Fibroblast of the conjunctiva (primary cell): ENCODE data around the gene FRMD4A.
"Not testable (repeated sequence)": the region's sequence is repeated elsewhere in the genome, so short reads cannot be mapped to it uniquely, and the experiment has no call there.

Experiments used
- DNase-seq: peaks from one replicate; pipeline ENCODE4 v3.0.0-alpha.2; 2010; ENCODE audit warnings: low read depth

The FRMD4A gene

GRCh38 chr10:14052931-14053330, 277.8 kb downstream of the FRMD4A start:
- no peak for DNase-seq

GRCh38 chr10:14050598-14050997, 280.1 kb downstream of the FRMD4A start:
- no peak for DNase-seq

GRCh38 chr10:14048930-14049613, 281.7 kb downstream of the FRMD4A start:
- DNase-seq: no peak

- DNase-seq: no peak
Observed at GRCh38 chr10:14047431-14047830, 283.3 kb downstream of the FRMD4A start.

GRCh38 chr10:14042051-14042450, 288.7 kb downstream of the FRMD4A start:
- not testable (repeated sequence) for DNase-seq

GRCh38 chr10:14040787-14041631, 289.7 kb downstream of the FRMD4A start:
- DNase-seq: no peak

GRCh38 chr10:14039968-14040668, 290.6 kb downstream of the FRMD4A start:
- peak; percentile 42 for DNase-seq

- no peak for DNase-seq
Observed at GRCh38 chr10:14036233-14036632, 294.5 kb downstream of the FRMD4A start.

- DNase-seq: no peak
Observed at GRCh38 chr10:14035506-14035905, 295.2 kb downstream of the FRMD4A start.

GRCh38 chr10:14032406-14032998, 298.2 kb downstream of the FRMD4A start:
- no peak for DNase-seq

GRCh38 chr10:14026325-14026724, 304.4 kb downstream of the FRMD4A start:
- no peak for DNase-seq

- DNase-seq: no peak
Observed at GRCh38 chr10:14025283-14026189, 305.2 kb downstream of the FRMD4A start.

GRCh38 chr10:14024329-14025202, 306.2 kb downstream of the FRMD4A start:
- no peak for DNase-seq

GRCh38 chr10:14023673-14024328, 306.9 kb downstream of the FRMD4A start:
- DNase-seq: no peak

GRCh38 chr10:14022954-14023672, 307.6 kb downstream of the FRMD4A start:
- no peak for DNase-seq

GRCh38 chr10:14022052-14022451, 308.7 kb downstream of the FRMD4A start:
- DNase-seq: no peak

- no peak for DNase-seq
Observed at GRCh38 chr10:14020037-14020664, 310.6 kb downstream of the FRMD4A start.

GRCh38 chr10:14017467-14017866, 313.3 kb downstream of the FRMD4A start:
- no peak for DNase-seq

GRCh38 chr10:14016931-14017333, 313.8 kb downstream of the FRMD4A start:
- no peak for DNase-seq
